GM13977 (cell line): Measurements from ENCODE around the gene ITPR2.

Source experiments
- DNase-seq: peaks from one replicate; pipeline ENCODE4 v3.0.0; 2012; ENCODE audit warnings: low spot score
- in situ Hi-C: fragments of 300-500 bp; cut with MboI; formaldehyde crosslinking; loops from one replicate; pipeline ENCODE4 v1.12.0; 2022; ENCODE audit warnings: low sequenced_read_pairs, low pct_unique_long_range_greater_than_20kb, mixed read lengths, inconsistent platforms; ENCODE audit not compliant: unreplicated experiment
- TF ChIP-seq, protein P1 (sequence below): IDR thresholded peaks from 2 replicates; pipeline ENCODE4 v1.5.1; 2012; ENCODE audit warnings: mild to moderate bottlenecking, control low read depth; ENCODE audit not compliant: insufficient read depth; ENCODE audit errors: extremely low read depth, missing control alignments

Gene ITPR2

DNA sequence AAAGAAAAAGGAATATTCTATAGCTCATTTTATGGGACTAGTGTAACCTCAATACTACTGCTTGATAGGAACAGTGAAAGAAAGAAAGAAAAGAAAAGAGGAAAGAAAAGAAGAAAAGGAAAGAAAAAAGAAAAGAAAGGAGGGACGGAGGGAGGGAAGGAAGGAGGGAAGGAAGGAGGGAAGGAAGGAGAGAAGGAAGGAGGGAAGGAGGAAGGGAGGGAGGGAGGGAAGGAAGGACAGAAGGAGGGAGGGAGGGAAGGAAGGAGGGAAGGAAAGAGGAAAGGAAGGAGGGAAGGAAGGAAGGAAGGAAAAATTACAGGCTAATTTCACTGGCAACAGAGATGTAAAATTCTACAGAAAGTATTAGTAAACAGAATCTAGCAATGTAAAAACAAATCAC lies 215.5 kb downstream of the ITPR2 start:
- DNase-seq: no peak
- TF ChIP-seq, protein P1, sequence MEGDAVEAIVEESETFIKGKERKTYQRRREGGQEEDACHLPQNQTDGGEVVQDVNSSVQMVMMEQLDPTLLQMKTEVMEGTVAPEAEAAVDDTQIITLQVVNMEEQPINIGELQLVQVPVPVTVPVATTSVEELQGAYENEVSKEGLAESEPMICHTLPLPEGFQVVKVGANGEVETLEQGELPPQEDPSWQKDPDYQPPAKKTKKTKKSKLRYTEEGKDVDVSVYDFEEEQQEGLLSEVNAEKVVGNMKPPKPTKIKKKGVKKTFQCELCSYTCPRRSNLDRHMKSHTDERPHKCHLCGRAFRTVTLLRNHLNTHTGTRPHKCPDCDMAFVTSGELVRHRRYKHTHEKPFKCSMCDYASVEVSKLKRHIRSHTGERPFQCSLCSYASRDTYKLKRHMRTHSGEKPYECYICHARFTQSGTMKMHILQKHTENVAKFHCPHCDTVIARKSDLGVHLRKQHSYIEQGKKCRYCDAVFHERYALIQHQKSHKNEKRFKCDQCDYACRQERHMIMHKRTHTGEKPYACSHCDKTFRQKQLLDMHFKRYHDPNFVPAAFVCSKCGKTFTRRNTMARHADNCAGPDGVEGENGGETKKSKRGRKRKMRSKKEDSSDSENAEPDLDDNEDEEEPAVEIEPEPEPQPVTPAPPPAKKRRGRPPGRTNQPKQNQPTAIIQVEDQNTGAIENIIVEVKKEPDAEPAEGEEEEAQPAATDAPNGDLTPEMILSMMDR: no peak
- in situ Hi-C loops: no loop called here

GRCh38 chr12:26614011-26614616 lies 218.9 kb downstream of the ITPR2 start:
- DNase-seq: no peak
- TF ChIP-seq, protein P1: peak; percentile 56
- in situ Hi-C loops: no loop called here

GRCh38 chr12:26612203-26612602 lies 220.8 kb downstream of the ITPR2 start:
- in situ Hi-C loops: no loop called here

DNA sequence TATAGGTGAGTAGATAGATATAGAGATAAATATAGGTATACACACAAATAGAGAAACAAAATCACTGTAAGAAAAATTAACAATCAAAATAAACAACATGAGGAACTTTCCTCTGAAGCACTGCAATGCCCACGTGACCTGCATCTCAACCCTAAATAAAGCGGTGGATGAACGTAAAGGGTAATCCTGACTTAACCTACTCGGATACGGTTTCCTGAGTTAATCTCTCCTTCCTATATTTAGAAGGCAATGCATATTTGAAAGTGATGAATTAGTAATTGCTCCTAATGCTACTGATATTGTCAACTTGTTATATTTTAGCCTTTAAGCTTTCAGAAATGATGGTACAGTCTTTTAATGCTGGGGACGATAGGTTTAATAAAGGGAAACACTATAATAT lies 221.4 kb downstream of the ITPR2 start:
- in situ Hi-C loops: no loop called here
- TF ChIP-seq, protein P1: no peak
- DNase-seq: no peak

More at GRCh38 chr12:26612203-26612602, 220.8 kb downstream of the ITPR2 start:
- TF ChIP-seq, protein P1: no peak
- no peak for DNase-seq

GRCh38 chr12:26610774-26611173 lies 222.2 kb downstream of the ITPR2 start:
- no peak for DNase-seq
- TF ChIP-seq, protein P1: no peak

DNA sequence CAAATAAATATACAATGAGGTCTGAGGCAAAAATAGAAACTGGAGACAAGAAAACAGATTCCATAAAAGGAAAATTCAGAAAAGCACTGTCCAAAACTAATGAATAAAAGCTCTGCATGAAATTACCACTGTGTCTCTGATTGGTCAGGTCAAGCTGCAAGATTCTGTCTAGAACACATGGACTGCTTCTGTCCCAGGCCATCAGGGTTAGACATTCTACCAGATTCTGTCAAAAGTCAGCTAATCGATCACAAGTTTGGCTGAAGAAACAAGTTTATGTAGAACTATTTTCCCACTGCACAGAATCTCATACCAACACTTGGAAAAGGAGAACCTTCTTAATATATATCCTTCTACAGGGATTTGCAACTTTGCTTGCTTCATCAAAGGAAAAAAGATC lies 223.0 kb downstream of the ITPR2 start:
- TF ChIP-seq, protein P1: no peak
- in situ Hi-C loops: no loop called here
- DNase-seq: no peak

More at GRCh38 chr12:26610774-26611173, 222.2 kb downstream of the ITPR2 start:
- in situ Hi-C loops: no loop called here

GRCh38 chr12:26608706-26609105 lies 224.3 kb downstream of the ITPR2 start:
- in situ Hi-C loops: no loop called here
- no peak for DNase-seq
- TF ChIP-seq, protein P1: no peak
